ENCODE measurements around the gene E2F4. TPM values are rescaled to one million over a fixed set of nuclear protein-coding genes. Genes with fewer than 3 reads are reported as not detected.

E2F4 gene
- total and polyA plus RNA-seq, 9 of the 15 experiments (the other 6 are each of a cell fraction or from before 2014, with no cell fraction given): 9.7 to 139 (median 106) TPM

DNA sequence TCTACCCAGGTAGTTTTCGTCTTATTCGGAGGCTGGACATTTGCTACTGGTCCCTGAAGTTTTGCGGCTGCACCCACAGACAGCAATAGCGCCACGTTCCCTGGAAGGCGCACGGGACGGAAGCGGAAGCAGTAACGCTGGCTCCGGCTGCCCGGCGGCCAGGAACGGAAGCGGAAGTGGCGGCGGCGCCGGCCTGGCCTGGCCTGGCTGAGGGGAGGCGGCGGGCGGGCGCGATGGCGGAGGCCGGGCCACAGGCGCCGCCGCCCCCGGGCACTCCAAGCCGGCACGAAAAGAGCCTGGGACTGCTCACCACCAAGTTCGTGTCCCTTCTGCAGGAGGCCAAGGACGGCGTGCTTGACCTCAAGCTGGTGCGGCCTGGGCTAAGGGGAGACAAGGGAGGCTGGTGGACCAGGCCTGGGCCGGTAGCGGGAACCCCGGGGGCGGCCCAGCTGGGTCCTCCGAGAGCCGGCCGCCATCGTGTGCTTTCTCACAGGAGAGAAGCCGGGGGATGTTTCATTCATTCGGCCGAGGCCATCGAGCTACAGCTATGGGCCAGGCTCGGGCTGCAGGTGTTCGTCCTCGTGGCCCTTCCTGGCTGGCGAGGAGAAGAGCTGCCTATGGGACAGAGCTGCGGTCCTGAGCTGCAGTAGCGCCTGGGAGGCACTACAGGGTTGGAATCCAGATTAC, at the start of gene E2F4 (continued):
- TF ChIP-seq ZNF77 (CRISPR knock-in tag; IDR thresholded peaks at IDR 0.05) (no peak), POLR2AphosphoS5 (IDR thresholded peaks at IDR 0.05; ENCODE audit: control insufficient read depth, insufficient read depth, low read depth, low read length) (peak; percentile 55; the same call in 1 of the 2 replicates), NONO (IDR thresholded peaks at IDR 0.05; ENCODE audit: low read depth in 2 of 2, low read length in 1 of 2) (peak in 1 of 2 experiments; percentile 80; a peak in 1 of 4 replicates), SAFB2 (IDR thresholded peaks at IDR 0.05; ENCODE audit: borderline replicate concordance, low read depth, low read length, severe bottlenecking) (no peak), MEF2D (tag; conservative IDR thresholded peaks at IDR 0.05; ENCODE audit: low read depth) (no peak), TCF7 (IDR thresholded peaks at IDR 0.05; ENCODE audit: borderline replicate concordance) (no peak), ZNF445 (CRISPR knock-in tag; IDR thresholded peaks at IDR 0.05; ENCODE audit: low read depth) (no peak), BRF1 (IDR thresholded peaks at IDR 0.05; ENCODE audit: borderline replicate concordance, extremely low read depth, insufficient read length) (no peak), ZKSCAN8 (CRISPR knock-in tag; IDR thresholded peaks at IDR 0.05) (no peak), BCOR (IDR thresholded peaks at IDR 0.05) (no peak), HOMEZ (CRISPR knock-in tag; IDR thresholded peaks at IDR 0.05) (no peak), POLR2A (conservative IDR thresholded peaks at IDR 0.05) (peak; percentile 66; the same call in 1 of the 2 replicates), NR1H2 (CRISPR knock-in tag; IDR thresholded peaks at IDR 0.05) (no peak), ZNF668 (CRISPR knock-in tag; IDR thresholded peaks at IDR 0.05) (no peak)
- TF ChIP-seq, protein P1, sequence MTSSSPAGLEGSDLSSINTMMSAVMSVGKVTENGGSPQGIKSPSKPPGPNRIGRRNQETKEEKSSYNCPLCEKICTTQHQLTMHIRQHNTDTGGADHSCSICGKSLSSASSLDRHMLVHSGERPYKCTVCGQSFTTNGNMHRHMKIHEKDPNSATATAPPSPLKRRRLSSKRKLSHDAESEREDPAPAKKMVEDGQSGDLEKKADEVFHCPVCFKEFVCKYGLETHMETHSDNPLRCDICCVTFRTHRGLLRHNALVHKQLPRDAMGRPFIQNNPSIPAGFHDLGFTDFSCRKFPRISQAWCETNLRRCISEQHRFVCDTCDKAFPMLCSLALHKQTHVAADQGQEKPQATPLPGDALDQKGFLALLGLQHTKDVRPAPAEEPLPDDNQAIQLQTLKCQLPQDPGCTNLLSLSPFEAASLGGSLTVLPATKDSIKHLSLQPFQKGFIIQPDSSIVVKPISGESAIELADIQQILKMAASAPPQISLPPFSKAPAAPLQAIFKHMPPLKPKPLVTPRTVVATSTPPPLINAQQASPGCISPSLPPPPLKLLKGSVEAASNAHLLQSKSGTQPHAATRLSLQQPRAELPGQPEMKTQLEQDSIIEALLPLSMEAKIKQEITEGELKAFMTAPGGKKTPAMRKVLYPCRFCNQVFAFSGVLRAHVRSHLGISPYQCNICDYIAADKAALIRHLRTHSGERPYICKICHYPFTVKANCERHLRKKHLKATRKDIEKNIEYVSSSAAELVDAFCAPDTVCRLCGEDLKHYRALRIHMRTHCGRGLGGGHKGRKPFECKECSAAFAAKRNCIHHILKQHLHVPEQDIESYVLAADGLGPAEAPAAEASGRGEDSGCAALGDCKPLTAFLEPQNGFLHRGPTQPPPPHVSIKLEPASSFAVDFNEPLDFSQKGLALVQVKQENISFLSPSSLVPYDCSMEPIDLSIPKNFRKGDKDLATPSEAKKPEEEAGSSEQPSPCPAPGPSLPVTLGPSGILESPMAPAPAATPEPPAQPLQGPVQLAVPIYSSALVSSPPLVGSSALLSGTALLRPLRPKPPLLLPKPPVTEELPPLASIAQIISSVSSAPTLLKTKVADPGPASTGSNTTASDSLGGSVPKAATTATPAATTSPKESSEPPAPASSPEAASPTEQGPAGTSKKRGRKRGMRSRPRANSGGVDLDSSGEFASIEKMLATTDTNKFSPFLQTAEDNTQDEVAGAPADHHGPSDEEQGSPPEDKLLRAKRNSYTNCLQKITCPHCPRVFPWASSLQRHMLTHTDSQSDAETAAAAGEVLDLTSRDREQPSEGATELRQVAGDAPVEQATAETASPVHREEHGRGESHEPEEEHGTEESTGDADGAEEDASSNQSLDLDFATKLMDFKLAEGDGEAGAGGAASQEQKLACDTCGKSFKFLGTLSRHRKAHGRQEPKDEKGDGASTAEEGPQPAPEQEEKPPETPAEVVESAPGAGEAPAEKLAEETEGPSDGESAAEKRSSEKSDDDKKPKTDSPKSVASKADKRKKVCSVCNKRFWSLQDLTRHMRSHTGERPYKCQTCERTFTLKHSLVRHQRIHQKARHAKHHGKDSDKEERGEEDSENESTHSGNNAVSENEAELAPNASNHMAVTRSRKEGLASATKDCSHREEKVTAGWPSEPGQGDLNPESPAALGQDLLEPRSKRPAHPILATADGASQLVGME (CRISPR knock-in tag; IDR thresholded peaks at IDR 0.05): no peak
- TF ChIP-seq, protein P2, sequence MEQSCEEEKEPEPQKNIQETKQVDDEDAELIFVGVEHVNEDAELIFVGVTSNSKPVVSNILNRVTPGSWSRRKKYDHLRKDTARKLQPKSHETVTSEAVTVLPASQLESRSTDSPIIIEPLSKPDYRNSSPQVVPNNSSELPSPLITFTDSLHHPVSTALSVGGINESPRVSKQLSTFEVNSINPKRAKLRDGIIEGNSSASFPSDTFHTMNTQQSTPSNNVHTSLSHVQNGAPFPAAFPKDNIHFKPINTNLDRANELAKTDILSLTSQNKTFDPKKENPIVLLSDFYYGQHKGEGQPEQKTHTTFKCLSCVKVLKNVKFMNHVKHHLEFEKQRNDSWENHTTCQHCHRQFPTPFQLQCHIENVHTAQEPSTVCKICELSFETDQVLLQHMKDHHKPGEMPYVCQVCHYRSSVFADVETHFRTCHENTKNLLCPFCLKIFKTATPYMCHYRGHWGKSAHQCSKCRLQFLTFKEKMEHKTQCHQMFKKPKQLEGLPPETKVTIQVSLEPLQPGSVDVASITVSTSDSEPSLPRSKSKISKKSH (CRISPR knock-in tag; IDR thresholded peaks at IDR 0.05): no peak
- TF ChIP-seq, protein P3, sequence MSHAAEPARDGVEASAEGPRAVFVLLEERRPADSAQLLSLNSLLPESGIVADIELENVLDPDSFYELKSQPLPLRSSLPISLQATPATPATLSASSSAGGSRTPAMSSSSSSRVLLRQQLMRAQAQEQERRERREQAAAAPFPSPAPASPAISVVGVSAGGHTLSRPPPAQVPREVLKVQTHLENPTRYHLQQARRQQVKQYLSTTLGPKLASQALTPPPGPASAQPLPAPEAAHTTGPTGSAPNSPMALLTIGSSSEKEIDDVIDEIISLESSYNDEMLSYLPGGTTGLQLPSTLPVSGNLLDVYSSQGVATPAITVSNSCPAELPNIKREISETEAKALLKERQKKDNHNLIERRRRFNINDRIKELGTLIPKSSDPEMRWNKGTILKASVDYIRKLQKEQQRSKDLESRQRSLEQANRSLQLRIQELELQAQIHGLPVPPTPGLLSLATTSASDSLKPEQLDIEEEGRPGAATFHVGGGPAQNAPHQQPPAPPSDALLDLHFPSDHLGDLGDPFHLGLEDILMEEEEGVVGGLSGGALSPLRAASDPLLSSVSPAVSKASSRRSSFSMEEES (CRISPR knock-in tag; IDR thresholded peaks at IDR 0.05): no peak
